ENCODE results near the gene WT1. TPM values are rescaled to one million over a fixed set of nuclear protein-coding genes. Genes with fewer than 3 reads are reported as not detected.

Gene WT1
- total RNA-seq, 1 donor = 16.4 TPM

GRCh38 chr11:32344946-32345345, 90.4 kb downstream of the WT1 start:
- TF ChIP-seq CTCF (IDR thresholded peaks at IDR 0.05; ENCODE audit: insufficient read depth, low read depth, low read length) = no peak
- no peak overlapping the region for H3K4me3 ChIP-seq (ENCODE audit: low read depth, low read length)
- DNase-seq (ENCODE audit: low read depth) = no peak

DNA sequence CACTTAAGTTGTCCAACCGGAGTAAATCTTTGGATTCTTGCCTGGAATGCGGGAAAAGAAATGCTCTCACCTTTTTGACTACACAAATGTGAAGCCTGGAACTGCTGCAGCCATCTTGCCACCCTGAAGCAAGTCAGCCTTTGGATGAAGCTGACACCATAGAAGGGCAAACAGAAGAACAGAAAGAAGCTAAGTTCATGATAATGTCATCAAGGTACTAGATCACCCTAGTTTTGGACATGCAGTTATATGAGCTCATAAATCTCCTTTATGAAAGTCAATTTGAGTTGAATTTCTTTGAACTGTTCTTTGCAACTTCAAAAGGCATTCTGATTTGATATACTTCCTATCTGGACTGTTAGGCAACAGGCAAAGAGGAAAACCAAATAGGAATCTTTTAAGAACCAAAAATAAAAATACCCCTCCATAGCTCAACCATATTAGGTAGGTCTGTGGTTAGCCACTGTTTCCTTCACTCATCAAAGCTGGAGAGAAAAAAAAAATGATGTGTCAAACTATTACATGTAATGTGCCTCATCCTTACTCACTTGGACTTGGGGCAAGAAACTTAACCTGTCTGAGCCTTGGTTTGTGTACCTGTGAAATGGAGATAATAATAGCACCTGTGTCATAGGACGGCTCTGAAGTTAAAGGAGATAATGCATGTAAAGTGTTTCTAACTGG, 91.9 kb downstream of the WT1 start:
- no peak for DNase-seq (ENCODE audit: low read depth)
- no peak overlapping the region for H3K4me3 ChIP-seq (ENCODE audit: low read depth, low read length)
- no peak for TF ChIP-seq CTCF (IDR thresholded peaks at IDR 0.05; ENCODE audit: insufficient read depth, low read depth, low read length)

GRCh38 chr11:32341620-32342613, 93.4 kb downstream of the WT1 start:
- DNase-seq (ENCODE audit: low read depth) = no peak
- H3K4me3 ChIP-seq (ENCODE audit: low read depth, low read length) = no peak overlapping the region
- TF ChIP-seq CTCF (IDR thresholded peaks at IDR 0.05; ENCODE audit: insufficient read depth, low read depth, low read length) = no peak

DNA sequence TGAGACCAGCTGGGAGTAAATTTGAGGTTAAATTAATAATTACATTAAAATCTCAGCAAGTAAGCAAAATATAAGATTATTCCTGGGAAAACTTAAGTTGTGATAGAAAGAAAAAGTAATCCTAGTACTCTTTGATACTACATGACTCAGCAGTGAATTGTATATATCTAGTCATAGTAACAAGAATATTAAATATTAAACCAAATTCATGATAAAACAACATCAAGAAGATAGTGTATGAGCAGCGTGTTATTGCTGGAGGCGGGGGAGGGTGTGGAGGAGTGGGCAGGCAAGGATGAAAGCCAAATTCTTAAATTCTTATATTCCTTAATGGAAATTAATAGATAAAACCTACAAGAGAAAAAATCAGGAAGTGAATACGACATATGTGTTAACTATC, 95.2 kb downstream of the WT1 start:
- TF ChIP-seq CTCF (IDR thresholded peaks at IDR 0.05; ENCODE audit: insufficient read depth, low read depth, low read length) = no peak

More for the DNA sequence above, 95.2 kb downstream of the WT1 start:
- no peak for DNase-seq (ENCODE audit: low read depth)
- no peak overlapping the region for H3K4me3 ChIP-seq (ENCODE audit: low read depth, low read length)

Small RNA genes within 50 kb of the gene (small RNA-seq; reads per million reads assigned to genes)
- gene RF02204 = not detected
- not detected for gene RF02205

Other genes with a start within 250 kb of the WT1 start
- gene EIF3M, start 148.3 kb upstream of the WT1 start, total RNA-seq = 182 and 279 TPM in 2 replicates